ENCODE data around the gene DAPP1. TPM values are rescaled to one million over a fixed set of nuclear protein-coding genes. Genes with fewer than 3 reads are reported as not detected.

Gene DAPP1
- total RNA-seq, 1 experiment from 2014 or later = 7.9 TPM

DNA sequence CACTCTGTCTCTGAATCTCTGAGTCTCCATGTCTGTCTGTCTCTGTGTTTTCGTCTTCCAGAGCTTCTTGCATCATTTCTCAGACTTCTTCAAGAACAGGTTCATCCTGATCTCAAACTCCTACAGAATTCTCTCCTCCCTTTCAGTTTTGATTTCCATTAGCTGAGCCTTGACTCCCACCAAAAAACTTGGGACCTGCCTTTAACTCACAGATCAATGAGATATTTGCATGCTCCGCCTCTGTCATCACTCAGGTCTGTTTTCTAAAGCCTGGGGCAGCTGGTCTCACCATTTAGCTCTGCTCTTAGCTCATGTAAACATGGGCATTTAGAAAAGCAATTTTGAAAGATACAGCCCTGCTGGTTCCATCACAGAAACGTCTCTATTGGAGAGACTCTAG lies 8.6 kb downstream of the DAPP1 start:
- no peaks in the 10 kb centered on the region for H3K36me3 ChIP-seq (ENCODE audit: low read depth)
- no peak overlapping the region for H2AFZ ChIP-seq
- DNase-seq = no peak
- no peak overlapping the region for H3K27ac ChIP-seq
- no peaks in the 10 kb centered on the region for H4K20me1 ChIP-seq (ENCODE audit: insufficient read depth)
- peaks cover 17% of the 10 kb centered on the region; the same call in 1 of the 2 replicates for H3K79me2 ChIP-seq (ENCODE audit: low read depth)
- no TSS peak for BruUV-seq (replicated peaks)
- H3K4me3 ChIP-seq = no peak overlapping the region
- H3K4me1 ChIP-seq (replicated peaks; ENCODE audit: insufficient read depth) = peaks cover 24% of the 10 kb centered on the region
- POLR2A ChIA-PET (ENCODE audit: unreplicated experiment) = interaction anchor here (0.8 kb wide), 1 partner anchor 9 kb away, joined by 8 read pairs; the partner anchor contains the start of gene DAPP1
- H3K9me3 ChIP-seq (ENCODE audit: insufficient read depth, low read depth) = no peaks in the 10 kb centered on the region
- TF ChIP-seq EZH2 (IDR thresholded peaks at IDR 0.05; ENCODE audit: low read depth) = no peak
- TF ChIP-seq, protein P1, sequence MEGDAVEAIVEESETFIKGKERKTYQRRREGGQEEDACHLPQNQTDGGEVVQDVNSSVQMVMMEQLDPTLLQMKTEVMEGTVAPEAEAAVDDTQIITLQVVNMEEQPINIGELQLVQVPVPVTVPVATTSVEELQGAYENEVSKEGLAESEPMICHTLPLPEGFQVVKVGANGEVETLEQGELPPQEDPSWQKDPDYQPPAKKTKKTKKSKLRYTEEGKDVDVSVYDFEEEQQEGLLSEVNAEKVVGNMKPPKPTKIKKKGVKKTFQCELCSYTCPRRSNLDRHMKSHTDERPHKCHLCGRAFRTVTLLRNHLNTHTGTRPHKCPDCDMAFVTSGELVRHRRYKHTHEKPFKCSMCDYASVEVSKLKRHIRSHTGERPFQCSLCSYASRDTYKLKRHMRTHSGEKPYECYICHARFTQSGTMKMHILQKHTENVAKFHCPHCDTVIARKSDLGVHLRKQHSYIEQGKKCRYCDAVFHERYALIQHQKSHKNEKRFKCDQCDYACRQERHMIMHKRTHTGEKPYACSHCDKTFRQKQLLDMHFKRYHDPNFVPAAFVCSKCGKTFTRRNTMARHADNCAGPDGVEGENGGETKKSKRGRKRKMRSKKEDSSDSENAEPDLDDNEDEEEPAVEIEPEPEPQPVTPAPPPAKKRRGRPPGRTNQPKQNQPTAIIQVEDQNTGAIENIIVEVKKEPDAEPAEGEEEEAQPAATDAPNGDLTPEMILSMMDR (conservative IDR thresholded peaks at IDR 0.05) = no peak
- H3F3A ChIP-seq (ENCODE audit: insufficient read depth, low read depth) = no peaks in the 10 kb centered on the region
- intact Hi-C loops (cut with micrococcal nuclease; ENCODE audit: unreplicated experiment) = no loop called here
- H3K4me2 ChIP-seq = 0 out of 2 replicates have a peak overlapping the region, but pooled peaks have one; percentile 5
- no peaks in the 10 kb centered on the region for H3K27me3 ChIP-seq (ENCODE audit: insufficient read depth, low read depth)
- H3K9me2 ChIP-seq (ENCODE audit: insufficient read depth) = no peaks in the 10 kb centered on the region
- CTCF ChIA-PET = no interaction called here

- ChIA-PET CTCF (no interaction called here), POLR2A (ENCODE audit: unreplicated experiment) (no interaction called here)
- no peaks in the 10 kb centered on the region for H3F3A ChIP-seq (ENCODE audit: insufficient read depth, low read depth)
- H3K27ac ChIP-seq = no peak overlapping the region
- peaks cover 24% of the 10 kb centered on the region for H3K4me1 ChIP-seq (replicated peaks; ENCODE audit: insufficient read depth)
- no peaks in the 10 kb centered on the region for H4K20me1 ChIP-seq (ENCODE audit: insufficient read depth)
- no peak for DNase-seq
- no peak overlapping the region for H2AFZ ChIP-seq
- 0 out of 2 replicates have a peak overlapping the region, but pooled peaks have one; percentile 5 for H3K4me2 ChIP-seq
- TF ChIP-seq, protein P1 (conservative IDR thresholded peaks at IDR 0.05) = no peak
- no peak for TF ChIP-seq EZH2 (IDR thresholded peaks at IDR 0.05; ENCODE audit: low read depth)
- H3K36me3 ChIP-seq (ENCODE audit: low read depth) = no peaks in the 10 kb centered on the region
- intact Hi-C loops (cut with micrococcal nuclease; ENCODE audit: unreplicated experiment) = no loop called here
- no peak overlapping the region for H3K4me3 ChIP-seq
- no peaks in the 10 kb centered on the region for H3K27me3 ChIP-seq (ENCODE audit: insufficient read depth, low read depth)
- peaks cover 17% of the 10 kb centered on the region; the same call in 1 of the 2 replicates for H3K79me2 ChIP-seq (ENCODE audit: low read depth)
- BruUV-seq (replicated peaks) = no TSS peak
- no peaks in the 10 kb centered on the region for H3K9me2 ChIP-seq (ENCODE audit: insufficient read depth)
- no peaks in the 10 kb centered on the region for H3K9me3 ChIP-seq (ENCODE audit: insufficient read depth, low read depth)
These were observed 9.4 kb downstream of the DAPP1 start for GRCh38 chr4:99826016-99826415.

DNA sequence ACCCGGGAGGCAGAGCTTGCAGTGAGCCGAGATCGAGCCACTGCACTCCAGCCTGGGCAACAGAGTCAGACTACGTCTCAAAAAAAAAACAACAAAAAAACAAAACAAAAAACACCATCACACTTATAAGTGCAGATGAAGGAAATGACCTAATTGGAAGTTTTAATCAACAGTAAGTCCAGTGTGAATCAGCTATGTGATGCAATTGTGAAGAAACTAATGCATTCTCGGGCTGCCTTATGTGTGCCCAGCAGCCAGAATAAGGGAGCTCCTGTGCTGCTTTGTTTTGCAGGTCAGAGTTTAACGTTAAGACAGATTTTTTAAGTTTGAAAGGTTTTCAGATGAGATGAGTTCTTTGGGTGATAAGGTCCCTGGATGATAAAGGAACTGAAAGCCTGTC lies 10.8 kb downstream of the DAPP1 start:
- no TSS peak for BruUV-seq (replicated peaks)
- no peak overlapping the region for H3K4me3 ChIP-seq
- DNase-seq = peak in 1 of 2 experiments; percentile 40
- H3K27me3 ChIP-seq (ENCODE audit: insufficient read depth, low read depth) = no peaks in the 10 kb centered on the region
- H2AFZ ChIP-seq = no peak overlapping the region
- H3K9me2 ChIP-seq (ENCODE audit: insufficient read depth) = no peaks in the 10 kb centered on the region
- peak overlapping the region; percentile 33 for H3K27ac ChIP-seq
- H3F3A ChIP-seq (ENCODE audit: insufficient read depth, low read depth) = no peaks in the 10 kb centered on the region
- intact Hi-C loops (cut with micrococcal nuclease; ENCODE audit: unreplicated experiment) = no loop called here
- 0 out of 2 replicates have a peak overlapping the region, but pooled peaks have one; percentile 4 for H3K4me2 ChIP-seq
- H4K20me1 ChIP-seq (ENCODE audit: insufficient read depth) = no peaks in the 10 kb centered on the region
- CTCF ChIA-PET = no interaction called here
- no peaks in the 10 kb centered on the region for H3K9me3 ChIP-seq (ENCODE audit: insufficient read depth, low read depth)
- H3K4me1 ChIP-seq (replicated peaks; ENCODE audit: insufficient read depth) = peaks cover 24% of the 10 kb centered on the region
- TF ChIP-seq EZH2 (IDR thresholded peaks at IDR 0.05; ENCODE audit: low read depth) = no peak
- TF ChIP-seq, protein P1 (conservative IDR thresholded peaks at IDR 0.05) = no peak
- no peaks in the 10 kb centered on the region for H3K36me3 ChIP-seq (ENCODE audit: low read depth)
- POLR2A ChIA-PET (ENCODE audit: unreplicated experiment) = no interaction called here
- peaks cover 17% of the 10 kb centered on the region; the same call in 1 of the 2 replicates for H3K79me2 ChIP-seq (ENCODE audit: low read depth)

All from PC-9 (cell line).